Muscle of leg (tissue), 11 donors: ENCODE results near the gene PRKAR1B. TPM values are rescaled to one million over a fixed set of nuclear protein-coding genes. Genes with fewer than 3 reads are reported as not detected.

Source experiments
- DNase-seq: peaks from one replicate; pipeline ENCODE4 v3.0.0; 2013
- H3K27ac ChIP-seq: one replicate; pipeline ENCODE4 v1.5.1; 2013; ENCODE audit warnings: mild to moderate bottlenecking, low read length, control low read depth
- H3K27me3 ChIP-seq: one replicate; pipeline ENCODE4 v1.6.1; 2013; ENCODE audit warnings: low read length; ENCODE audit not compliant: control insufficient read depth, insufficient read depth
- H3K36me3 ChIP-seq: one replicate; pipeline ENCODE4 v1.6.1; 2013; ENCODE audit warnings: low read length; ENCODE audit not compliant: control insufficient read depth, insufficient read depth
- H3K4me1 ChIP-seq: one replicate; pipeline ENCODE4 v1.6.1; 2013; ENCODE audit warnings: low read length; ENCODE audit not compliant: control insufficient read depth, insufficient read depth
- H3K4me3 ChIP-seq: one replicate; pipeline ENCODE4 v1.5.1; 2013; ENCODE audit warnings: low read length, control low read depth
- H3K9me3 ChIP-seq: replicated peaks from 2 replicates; pipeline ENCODE4 v1.6.1; 2013; ENCODE audit warnings: low read depth, low read length; ENCODE audit not compliant: control insufficient read depth
- WGBS: methylation state at CpG from one replicate; pipeline ENCODE4 v1.1.5; 2013; ENCODE audit warnings: missing lambda C conversion rate; ENCODE audit not compliant: insufficient coverage; 5-methylcytosine and 5-hydroxymethylcytosine counted together
- polyA plus RNA-seq, 8 donors: library from polyadenylated mRNA; unstranded; fragments of 120-200 nt; gene quantifications; one replicate each; pipeline versions ENCODE4 v1.2.1 to v1.2.3, GENCODE V29; 2013; ENCODE audit warnings: inconsistent platforms in 1 of 8, low replicate concordance in 1 of 8; ENCODE audit not compliant: insufficient read length in 8 of 8, insufficient read depth in 1 of 8
- total RNA-seq: library from RNA; stranded (reverse); fragments of 120-200 nt; gene quantifications from one replicate; pipeline ENCODE4 v1.2.4, GENCODE V29; 2013

PRKAR1B gene
- total and polyA plus RNA-seq, 9 donors, result 23.1 to 45.4 (median 35.0) TPM

GRCh38 chr7:508461-509170, 218.5 kb downstream of the PRKAR1B start:
- 85% methylated on average over 8 of the region's 12 CpGs for WGBS
- Histone ChIP-seq H3K27me3 (peaks cover 5% of the 10 kb centered on the region), H3K4me3 (no peak overlapping the region), H3K4me1 (peaks cover 32% of the 10 kb centered on the region), H3K27ac (no peak overlapping the region), H3K9me3 (no peaks in the 10 kb centered on the region), H3K36me3 (peaks cover 64% of the 10 kb centered on the region)
- no peak for DNase-seq

DNA sequence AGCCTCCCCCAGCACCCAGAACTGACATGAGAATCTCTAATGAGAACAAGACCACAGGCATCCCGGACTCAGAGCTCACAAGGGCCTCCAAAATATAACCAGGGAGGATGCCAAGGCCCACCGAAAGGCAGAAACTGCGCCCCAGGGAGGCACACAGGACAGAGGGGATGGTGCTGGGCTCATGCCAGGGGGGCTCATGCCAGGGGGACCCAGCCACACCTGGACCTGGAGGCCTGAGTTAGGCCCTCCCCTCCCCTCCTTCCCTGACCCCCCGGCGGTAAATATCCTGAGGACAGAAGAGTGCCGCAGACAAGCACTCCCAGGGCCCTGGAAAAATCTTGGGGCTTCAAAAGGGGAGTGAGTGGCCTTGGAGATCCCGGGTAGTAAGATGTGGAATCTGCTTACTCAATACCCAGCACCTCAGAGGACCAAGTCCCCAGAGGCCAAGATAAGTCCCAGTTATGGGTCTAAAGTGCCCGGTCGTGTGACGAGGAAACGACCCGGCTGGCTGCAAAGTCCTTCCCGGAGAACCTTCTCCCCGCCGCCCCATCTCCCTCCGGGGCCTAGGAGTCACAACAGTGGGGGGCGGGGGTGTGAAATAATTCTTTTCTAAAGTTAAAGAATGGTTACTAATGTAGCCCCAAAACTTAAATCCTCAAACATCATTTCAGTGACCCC, 219.3 kb downstream of the PRKAR1B start:
- Histone ChIP-seq H3K4me1 (peaks cover 27% of the 10 kb centered on the region), H3K27me3 (peaks cover 2% of the 10 kb centered on the region), H3K9me3 (no peaks in the 10 kb centered on the region), H3K4me3 (no peak overlapping the region), H3K36me3 (peaks cover 64% of the 10 kb centered on the region), H3K27ac (no peak overlapping the region)
- 80% methylated on average over 1 of the region's 17 CpGs for WGBS
- DNase-seq, result no peak

DNA sequence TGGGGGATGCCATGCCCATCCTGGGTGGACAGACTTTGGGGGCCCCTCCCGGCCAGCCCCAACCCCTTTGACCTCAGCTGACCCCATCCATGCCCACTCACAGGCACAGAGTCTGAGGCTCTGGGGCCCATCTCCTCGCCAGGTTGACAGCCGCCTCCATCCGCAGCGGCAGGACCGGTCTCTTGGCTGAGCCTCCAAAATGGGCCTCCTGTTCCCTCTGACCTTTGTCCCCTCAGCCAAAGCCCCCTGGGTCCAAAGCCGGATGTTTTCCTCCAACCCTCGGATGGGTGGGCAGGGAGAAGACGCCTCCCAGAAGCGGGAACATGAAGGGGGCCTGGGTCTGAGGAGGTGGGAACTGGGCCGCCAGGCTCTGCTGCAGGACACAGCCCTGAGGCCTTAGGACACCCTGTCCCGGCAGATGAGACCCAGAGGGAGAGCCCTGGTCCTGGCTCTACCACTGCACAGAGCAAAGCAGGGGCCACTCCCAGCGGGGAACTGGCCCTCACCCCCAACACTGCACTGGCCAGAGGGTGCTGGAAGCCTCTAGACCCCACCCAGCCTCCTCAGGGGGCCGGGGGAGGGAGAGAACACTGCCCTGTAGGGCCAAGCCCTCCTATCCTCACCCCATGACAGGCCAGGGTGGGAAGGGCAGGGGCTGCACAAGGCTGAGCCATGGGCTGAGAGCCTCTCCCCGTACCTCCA, 220.0 kb downstream of the PRKAR1B start:
- DNase-seq, result no peak
- H3K27ac ChIP-seq, result no peak overlapping the region
- WGBS, result 79% methylated on average over 10 of the region's 15 CpGs
- H3K4me1 ChIP-seq, result peaks cover 22% of the 10 kb centered on the region
- H3K27me3 ChIP-seq, result no peaks in the 10 kb centered on the region
- no peaks in the 10 kb centered on the region for H3K9me3 ChIP-seq
- H3K4me3 ChIP-seq, result no peak overlapping the region
- peaks cover 57% of the 10 kb centered on the region for H3K36me3 ChIP-seq

GRCh38 chr7:506391-506831, 220.7 kb downstream of the PRKAR1B start:
- Histone ChIP-seq H3K4me1 (peaks cover 22% of the 10 kb centered on the region), H3K27me3 (no peaks in the 10 kb centered on the region), H3K9me3 (no peaks in the 10 kb centered on the region), H3K27ac (no peak overlapping the region), H3K4me3 (no peak overlapping the region), H3K36me3 (peaks cover 58% of the 10 kb centered on the region)
- WGBS, result 79% methylated on average over 9 of the region's 11 CpGs
- no peak for DNase-seq

DNA sequence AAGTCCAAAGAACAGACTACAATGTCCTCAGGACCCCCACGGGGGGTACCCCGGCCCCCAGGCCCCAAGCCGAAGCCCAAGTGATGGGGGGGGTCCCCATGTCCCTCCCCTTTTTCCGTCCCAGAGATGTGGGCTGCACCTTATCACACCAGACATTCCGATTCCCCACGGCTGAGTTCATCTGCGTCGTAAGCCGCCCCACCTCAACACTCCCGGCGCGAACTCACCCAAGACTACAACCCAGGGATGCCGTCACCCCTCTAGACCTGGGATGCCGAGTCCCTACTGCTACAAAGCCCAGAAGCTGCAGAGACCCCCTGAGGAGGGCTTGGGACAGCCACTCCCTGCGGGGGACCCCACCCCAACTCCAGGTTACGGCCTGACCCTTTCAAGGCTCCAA, 221.9 kb downstream of the PRKAR1B start:
- WGBS, result 86% methylated on average over 11 of the region's 16 CpGs
- no peaks in the 10 kb centered on the region for H3K27me3 ChIP-seq
- no peak overlapping the region for H3K27ac ChIP-seq
- H3K36me3 ChIP-seq, result peaks cover 64% of the 10 kb centered on the region
- no peak overlapping the region for H3K4me3 ChIP-seq
- no peak for DNase-seq
- no peaks in the 10 kb centered on the region for H3K9me3 ChIP-seq
- H3K4me1 ChIP-seq, result peaks cover 22% of the 10 kb centered on the region

- DNase-seq, result no peak
- no peak overlapping the region for H3K27ac ChIP-seq
- WGBS, result 84% methylated on average over 32 of the region's 34 CpGs
Observed at GRCh38 chr7:504221-505111, 222.6 kb downstream of the PRKAR1B start.

DNA sequence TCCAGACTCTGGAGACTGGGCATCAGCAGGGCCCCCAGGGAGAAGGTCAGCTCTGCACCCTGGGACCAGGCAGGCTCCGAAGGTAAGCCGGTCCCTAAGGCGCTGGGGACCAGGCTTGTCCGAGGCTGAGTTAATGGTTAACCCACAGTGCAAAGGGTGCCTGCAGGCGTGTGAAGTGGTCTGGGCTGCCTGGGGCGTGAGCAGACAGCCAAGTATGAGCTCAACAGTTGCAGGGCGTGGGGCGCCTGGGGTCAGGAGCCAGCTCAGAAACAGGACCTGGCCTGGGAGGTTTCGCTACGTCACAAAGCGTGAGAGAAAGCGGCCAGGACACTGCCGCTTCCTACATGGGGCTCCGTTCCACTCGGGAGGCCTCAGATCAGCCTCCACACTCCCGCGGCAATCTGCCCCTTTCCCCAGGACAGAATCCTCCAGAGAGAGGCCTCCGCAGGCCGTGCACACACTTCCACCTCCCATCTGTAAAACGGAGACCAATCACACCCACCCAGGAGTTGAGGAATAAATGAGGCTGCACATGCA, 223.4 kb downstream of the PRKAR1B start:
- no peak for DNase-seq
- Histone ChIP-seq H3K36me3 (peaks cover 64% of the 10 kb centered on the region), H3K27me3 (no peaks in the 10 kb centered on the region), H3K4me1 (peaks cover 22% of the 10 kb centered on the region), H3K9me3 (no peaks in the 10 kb centered on the region), H3K4me3 (no peak overlapping the region), H3K27ac (no peak overlapping the region)
- 49% methylated on average over 15 of the region's 20 CpGs for WGBS

More at GRCh38 chr7:504221-505111, 222.6 kb downstream of the PRKAR1B start:
- Histone ChIP-seq H3K4me1 (peaks cover 22% of the 10 kb centered on the region), H3K9me3 (no peaks in the 10 kb centered on the region), H3K27me3 (no peaks in the 10 kb centered on the region), H3K4me3 (no peak overlapping the region), H3K36me3 (peaks cover 64% of the 10 kb centered on the region)

- DNase-seq, result no peak
- Histone ChIP-seq H3K27ac (no peak overlapping the region), H3K4me3 (no peak overlapping the region), H3K36me3 (peaks cover 60% of the 10 kb centered on the region), H3K27me3 (no peaks in the 10 kb centered on the region), H3K9me3 (no peaks in the 10 kb centered on the region), H3K4me1 (peaks cover 22% of the 10 kb centered on the region)
- WGBS, result 79% methylated on average over 13 of the region's 13 CpGs
Observed at GRCh38 chr7:502296-502695, 224.8 kb downstream of the PRKAR1B start.

- Histone ChIP-seq H3K36me3 (peaks cover 58% of the 10 kb centered on the region), H3K4me1 (peaks cover 26% of the 10 kb centered on the region), H3K9me3 (no peaks in the 10 kb centered on the region), H3K27ac (no peak overlapping the region), H3K4me3 (no peak overlapping the region), H3K27me3 (no peaks in the 10 kb centered on the region)
- DNase-seq, result no peak
- WGBS, result 83% methylated on average over 4 of the region's 7 CpGs
Observed at GRCh38 chr7:501526-501925, 225.6 kb downstream of the PRKAR1B start.
